Stimulated activated CD4-positive, alpha-beta T cell treated with anti-CD3 and anti-CD28 coated beads, Interleukin-12 subunit alpha, Interleukin-12 subunit beta, amount 100 ng/mL, for 4 hours (primary cell): ENCODE results near the gene DIP2A.

Experiments
- DNase-seq: peaks from one replicate; pipeline ENCODE4 v3.0.0-alpha.2; 2020

Gene DIP2A

GRCh38 chr21:46600305-46600704 lies 141.6 kb downstream of the DIP2A start:
- DNase-seq, result no peak

DNA sequence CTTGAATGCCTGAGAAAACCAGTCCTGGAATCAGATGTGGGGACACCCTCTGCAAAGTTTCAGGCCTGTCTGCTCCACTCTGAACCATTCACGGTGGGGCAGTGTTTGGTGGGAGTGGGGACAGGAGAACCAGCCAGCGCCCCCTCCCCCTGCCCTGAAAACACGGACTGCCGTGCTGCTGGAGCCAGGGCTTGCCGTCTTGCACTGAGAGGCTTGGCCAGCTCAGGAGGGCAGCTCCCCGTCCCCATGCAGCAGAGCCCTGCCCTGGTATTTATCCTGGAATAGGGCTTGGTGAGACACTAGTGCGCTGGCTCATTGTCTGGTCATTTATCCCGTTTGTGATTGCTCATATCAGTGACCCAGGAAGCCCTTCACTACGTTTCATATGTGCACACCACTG lies 142.3 kb downstream of the DIP2A start:
- no peak for DNase-seq

GRCh38 chr21:46603228-46603627 lies 144.5 kb downstream of the DIP2A start:
- DNase-seq, result no peak

- no peak for DNase-seq
These were observed 145.8 kb downstream of the DIP2A start for GRCh38 chr21:46604329-46604974.

DNA sequence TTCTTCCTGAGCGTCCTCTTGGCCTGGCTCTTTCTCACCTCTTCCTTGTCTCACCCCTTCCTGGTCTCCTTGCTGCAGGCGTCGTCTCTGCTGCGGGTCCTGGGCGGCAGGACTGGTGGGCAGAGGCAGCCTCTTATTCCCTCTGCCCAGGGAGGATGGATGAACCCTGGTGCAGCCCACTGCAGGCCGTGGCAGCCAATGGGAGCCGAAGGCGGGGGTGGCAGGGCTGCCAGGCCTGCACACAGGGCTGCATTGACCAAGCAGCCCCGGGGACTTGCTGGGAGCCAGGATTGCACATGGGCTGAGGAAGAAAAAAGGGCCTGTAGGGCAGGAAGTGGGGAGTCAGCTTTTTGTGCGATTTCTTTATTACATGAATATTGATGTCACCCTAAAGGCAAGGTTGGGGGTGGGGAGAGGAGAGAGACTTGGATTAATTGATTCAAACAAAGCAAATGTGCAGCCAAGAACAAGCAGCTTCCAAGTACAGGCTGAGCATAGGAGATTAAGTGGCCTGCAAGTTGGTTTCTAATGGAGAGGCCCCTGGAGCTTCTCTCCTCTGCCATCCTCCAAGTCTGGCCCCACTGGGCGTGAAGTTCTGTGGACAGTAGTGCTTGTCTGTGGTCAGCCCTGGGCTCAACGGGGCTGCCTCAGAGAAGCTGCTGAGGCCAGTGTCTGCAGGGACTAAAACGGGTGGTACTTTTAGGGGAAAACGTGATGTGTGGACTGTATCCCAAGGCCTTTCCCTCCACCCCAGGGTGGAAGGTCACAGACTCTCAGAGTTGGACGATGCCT lies 146.5 kb downstream of the DIP2A start, which contains the start of gene S100B:
Gene S100B (minus strand): TSS at position 108 of the 792 bp plus-strand sequence. CDS start 2,667 bp downstream, outside the sequence.
- DNase-seq, result no peak

- DNase-seq, result peak; percentile 16
These were observed 147.2 kb downstream of the DIP2A start for GRCh38 chr21:46605767-46606426.

GRCh38 chr21:46606427-46606813 lies 147.7 kb downstream of the DIP2A start:
- no peak for DNase-seq

DNA sequence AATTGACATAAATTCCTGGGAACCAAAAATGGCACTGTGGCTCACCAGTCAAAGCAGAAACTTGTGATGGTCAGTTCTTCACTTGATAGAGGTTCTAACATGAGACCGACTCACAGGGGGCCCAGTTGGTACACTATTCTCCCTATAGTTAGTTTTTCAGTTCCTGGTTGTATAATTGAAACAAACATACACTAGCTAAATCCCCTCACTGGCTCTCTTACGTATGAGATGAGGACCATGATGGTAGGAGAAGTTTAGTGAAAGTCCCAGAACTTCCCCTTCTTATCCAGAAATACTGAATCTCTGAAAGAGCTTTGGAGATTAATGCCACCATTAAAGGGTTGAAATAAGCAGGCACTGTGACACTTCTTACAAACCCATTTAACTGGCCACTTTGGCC lies 148.9 kb downstream of the DIP2A start:
- DNase-seq, result no peak

GRCh38 chr21:46608672-46609111 lies 150.0 kb downstream of the DIP2A start:
- DNase-seq, result no peak

DNA sequence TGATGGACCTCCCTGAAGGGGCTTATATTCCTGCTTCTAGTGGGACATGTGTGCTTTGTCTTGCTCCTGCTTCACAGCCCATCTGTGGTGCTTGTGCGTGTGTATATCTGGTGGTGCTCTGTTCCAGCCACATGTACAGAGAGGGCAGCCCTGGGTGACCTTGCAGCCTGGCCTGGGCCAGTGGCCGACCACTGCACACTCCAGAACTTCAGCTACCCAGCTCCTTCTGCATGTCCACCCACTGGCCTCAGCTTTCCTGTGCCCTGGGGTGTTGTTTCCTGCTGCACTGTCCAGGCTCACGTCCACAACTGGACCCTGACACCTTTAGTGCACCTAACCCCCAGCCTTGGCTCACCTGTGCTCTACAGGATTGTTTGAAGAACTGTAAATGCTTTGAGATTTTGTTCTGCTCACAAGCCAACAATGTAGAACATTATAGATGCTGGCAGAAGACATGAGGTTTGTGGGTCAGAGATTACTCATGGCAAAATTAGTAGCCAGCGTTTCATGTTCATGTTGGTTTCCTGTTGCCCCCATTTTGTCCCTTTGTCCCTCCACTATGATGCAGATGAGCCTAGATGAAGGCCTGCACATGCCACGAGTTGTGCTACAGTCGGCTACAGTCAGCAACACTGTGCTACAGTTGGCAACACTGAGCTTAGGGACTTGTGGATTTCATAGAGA lies 151.5 kb downstream of the DIP2A start:
- no peak for DNase-seq

- no peak for DNase-seq
These were observed 154.7 kb downstream of the DIP2A start for GRCh38 chr21:46613391-46613790.

DNA sequence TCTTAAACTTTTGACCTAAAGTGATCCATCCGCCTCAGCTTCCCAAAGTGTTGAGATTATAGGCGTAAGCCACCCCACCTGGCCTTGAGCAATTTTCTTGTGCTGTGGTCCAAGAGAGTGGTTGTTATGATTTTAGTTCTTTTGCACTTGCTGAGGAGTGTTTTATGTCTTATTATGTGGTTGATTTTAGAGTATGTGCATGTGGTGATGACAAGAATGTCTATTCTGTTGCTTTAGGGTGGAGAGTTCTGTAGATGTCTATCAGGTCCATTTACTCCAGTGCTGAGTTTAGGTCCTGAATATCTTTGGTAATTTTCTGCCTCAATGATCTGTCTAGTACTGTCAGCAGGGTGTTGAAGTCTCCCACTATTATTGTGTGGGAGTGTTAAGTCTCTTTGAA lies 157.4 kb downstream of the DIP2A start:
- no peak for DNase-seq

DNA sequence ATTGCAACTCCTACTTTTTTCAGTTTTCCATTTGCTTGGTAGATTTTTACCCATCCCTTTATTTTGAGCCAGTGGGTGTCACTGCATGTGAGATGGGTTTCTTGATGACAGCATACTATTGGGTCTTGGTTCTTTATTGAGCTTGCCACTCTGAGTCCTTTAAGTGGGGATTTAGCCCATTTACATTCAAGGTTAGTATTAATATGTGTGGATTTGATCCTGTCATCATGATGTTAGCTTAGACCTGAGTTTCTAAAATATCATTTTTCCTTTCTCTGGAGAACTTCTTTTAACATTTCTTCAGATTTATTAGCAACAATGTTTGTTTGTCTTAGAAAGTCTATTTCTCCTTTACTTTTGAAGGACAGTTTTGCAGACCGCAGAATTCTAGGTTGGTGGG lies 158.0 kb downstream of the DIP2A start:
- DNase-seq, result no peak

- DNase-seq, result no peak
These were observed 158.8 kb downstream of the DIP2A start for GRCh38 chr21:46617267-46618051.

DNA sequence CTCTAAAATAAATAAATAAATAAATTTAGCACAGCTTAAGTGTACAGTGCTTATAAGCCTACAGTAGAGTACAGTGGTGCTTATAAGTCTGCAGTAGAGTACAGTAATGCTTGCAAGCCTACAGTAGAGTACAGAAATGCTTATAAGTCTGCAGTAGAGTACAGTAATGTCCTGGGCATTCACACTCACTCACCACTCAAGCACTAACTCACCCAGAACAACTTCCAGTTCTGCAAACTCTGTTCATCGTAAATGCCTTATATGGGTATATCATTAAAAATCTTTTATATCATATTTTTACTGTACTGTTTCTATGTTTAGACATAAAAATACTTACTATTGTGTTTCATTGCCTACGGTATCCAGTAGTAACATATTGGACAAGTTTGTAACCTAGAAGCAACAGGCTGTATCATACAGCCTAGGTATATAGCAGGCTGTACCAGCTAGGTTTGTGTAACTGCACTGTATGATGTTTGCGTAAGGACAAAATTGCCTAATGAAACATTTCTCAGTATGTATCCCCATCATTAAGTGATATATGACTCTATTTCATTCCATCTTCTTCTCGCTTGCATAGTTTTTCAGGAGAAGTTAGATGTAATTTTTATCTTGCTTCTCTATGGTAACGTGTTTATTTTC lies 160.2 kb downstream of the DIP2A start:
- no peak for DNase-seq
